MCF 10A (cell line): Measurements from ENCODE around the gene ADAMTS16. TPM values are rescaled to one million over a fixed set of nuclear protein-coding genes. Genes with fewer than 3 reads are reported as not detected.

Source experiments
- BruUV-seq: library from RNA; stranded (reverse); fragments of 400-500 nt; replicated peaks from 2 replicates; lab custom pipeline; 2021; lab: Mats Ljungman, UMichigan
- CTCF ChIA-PET: fragments of 300-600 bp; sonication (Branson Sonifier 250); formaldehyde crosslinking; extraction: SDS; loops from one replicate; lab custom pipeline; 2021; ENCODE audit warnings: antibody characterized with exemption, inconsistent platforms; lab: Yijun Ruan, JAX
- POLR2A ChIA-PET: fragments of 300-600, 350-650 bp; sonication (Branson Sonifier 250); formaldehyde crosslinking; extraction: SDS; loops from one replicate; lab custom pipeline; 2020; ENCODE audit warnings: antibody characterized with exemption, inconsistent platforms; lab: Yijun Ruan, JAX
- DNase-seq: peaks from one replicate; pipeline ENCODE4 v3.0.0-alpha.2; 2018; ENCODE audit not compliant: unreplicated experiment
- H3K27ac Mint-ChIP-seq: one replicate; pipeline ENCODE4 v1.8.0; 2022; ENCODE audit warnings: mild to moderate bottlenecking, low read depth, mixed read lengths; ENCODE audit not compliant: unreplicated experiment
- H3K27me3 Mint-ChIP-seq: one replicate; pipeline ENCODE4 v1.8.0; 2022; ENCODE audit warnings: mixed read lengths; ENCODE audit not compliant: insufficient read depth, unreplicated experiment
- H3K36me3 Mint-ChIP-seq: one replicate; pipeline ENCODE4 v1.8.0; 2022; ENCODE audit warnings: mild to moderate bottlenecking, moderate library complexity, mixed read lengths; ENCODE audit not compliant: insufficient read depth, unreplicated experiment
- H3K4me1 Mint-ChIP-seq: one replicate; pipeline ENCODE4 v1.8.0; 2022; ENCODE audit warnings: mixed read lengths; ENCODE audit not compliant: insufficient read depth, unreplicated experiment
- H3K4me3 Mint-ChIP-seq: one replicate; pipeline ENCODE4 v1.8.0; 2022; ENCODE audit warnings: mild to moderate bottlenecking, moderate library complexity, mixed read lengths; ENCODE audit not compliant: unreplicated experiment
- H3K9me3 Mint-ChIP-seq: one replicate; pipeline ENCODE4 v1.8.0; 2022; ENCODE audit warnings: mixed read lengths; ENCODE audit not compliant: unreplicated experiment
- intact Hi-C: fragments of 100-400 bp; cut with micrococcal nuclease; formaldehyde crosslinking; loops from 2 replicates; pipeline ENCODE4 v1.14.1; 2022
- total RNA-seq: library from RNA; stranded (reverse); gene quantifications from 2 replicates; pipeline ENCODE4 v1.2.3, GENCODE V29; 2022
- TF ChIP-seq, protein P1 (sequence below): fragments of 200-600 bp; IDR thresholded peaks from one replicate; pipeline ENCODE4 v1.8.0; 2022; ENCODE audit warnings: antibody characterized with exemption, mild to moderate bottlenecking; ENCODE audit not compliant: unreplicated experiment

ADAMTS16 gene
- total RNA-seq, 1 experiment from 2014 or later, result not detected

DNA sequence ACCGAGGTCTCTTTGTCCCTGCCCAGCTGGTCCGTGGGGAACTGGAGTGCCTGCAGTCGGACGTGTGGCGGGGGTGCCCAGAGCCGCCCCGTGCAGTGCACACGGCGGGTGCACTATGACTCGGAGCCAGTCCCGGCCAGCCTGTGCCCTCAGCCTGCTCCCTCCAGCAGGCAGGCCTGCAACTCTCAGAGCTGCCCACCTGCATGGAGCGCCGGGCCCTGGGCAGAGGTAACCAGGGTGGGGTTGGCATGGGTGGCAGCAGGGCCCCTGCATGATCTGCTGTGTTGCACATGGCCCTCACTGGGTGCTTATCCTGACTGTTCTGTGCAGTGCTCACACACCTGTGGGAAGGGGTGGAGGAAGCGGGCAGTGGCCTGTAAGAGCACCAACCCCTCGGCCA, 163.1 kb downstream of the ADAMTS16 start:
- BruUV-seq, result no TSS peak
- TF ChIP-seq, protein P1, sequence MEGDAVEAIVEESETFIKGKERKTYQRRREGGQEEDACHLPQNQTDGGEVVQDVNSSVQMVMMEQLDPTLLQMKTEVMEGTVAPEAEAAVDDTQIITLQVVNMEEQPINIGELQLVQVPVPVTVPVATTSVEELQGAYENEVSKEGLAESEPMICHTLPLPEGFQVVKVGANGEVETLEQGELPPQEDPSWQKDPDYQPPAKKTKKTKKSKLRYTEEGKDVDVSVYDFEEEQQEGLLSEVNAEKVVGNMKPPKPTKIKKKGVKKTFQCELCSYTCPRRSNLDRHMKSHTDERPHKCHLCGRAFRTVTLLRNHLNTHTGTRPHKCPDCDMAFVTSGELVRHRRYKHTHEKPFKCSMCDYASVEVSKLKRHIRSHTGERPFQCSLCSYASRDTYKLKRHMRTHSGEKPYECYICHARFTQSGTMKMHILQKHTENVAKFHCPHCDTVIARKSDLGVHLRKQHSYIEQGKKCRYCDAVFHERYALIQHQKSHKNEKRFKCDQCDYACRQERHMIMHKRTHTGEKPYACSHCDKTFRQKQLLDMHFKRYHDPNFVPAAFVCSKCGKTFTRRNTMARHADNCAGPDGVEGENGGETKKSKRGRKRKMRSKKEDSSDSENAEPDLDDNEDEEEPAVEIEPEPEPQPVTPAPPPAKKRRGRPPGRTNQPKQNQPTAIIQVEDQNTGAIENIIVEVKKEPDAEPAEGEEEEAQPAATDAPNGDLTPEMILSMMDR, result no peak
- POLR2A ChIA-PET, result no interaction called here
- Mint-ChIP-seq H3K4me3 (no peak overlapping the region), H3K36me3 (no peaks in the 10 kb centered on the region), H3K27me3 (peaks cover 12% of the 10 kb centered on the region), H3K27ac (no peak overlapping the region), H3K4me1 (no peaks in the 10 kb centered on the region), H3K9me3 (no peaks in the 10 kb centered on the region)
- DNase-seq, result no peak
- intact Hi-C loops, result no loop called here
- CTCF ChIA-PET, result no interaction called here

DNA sequence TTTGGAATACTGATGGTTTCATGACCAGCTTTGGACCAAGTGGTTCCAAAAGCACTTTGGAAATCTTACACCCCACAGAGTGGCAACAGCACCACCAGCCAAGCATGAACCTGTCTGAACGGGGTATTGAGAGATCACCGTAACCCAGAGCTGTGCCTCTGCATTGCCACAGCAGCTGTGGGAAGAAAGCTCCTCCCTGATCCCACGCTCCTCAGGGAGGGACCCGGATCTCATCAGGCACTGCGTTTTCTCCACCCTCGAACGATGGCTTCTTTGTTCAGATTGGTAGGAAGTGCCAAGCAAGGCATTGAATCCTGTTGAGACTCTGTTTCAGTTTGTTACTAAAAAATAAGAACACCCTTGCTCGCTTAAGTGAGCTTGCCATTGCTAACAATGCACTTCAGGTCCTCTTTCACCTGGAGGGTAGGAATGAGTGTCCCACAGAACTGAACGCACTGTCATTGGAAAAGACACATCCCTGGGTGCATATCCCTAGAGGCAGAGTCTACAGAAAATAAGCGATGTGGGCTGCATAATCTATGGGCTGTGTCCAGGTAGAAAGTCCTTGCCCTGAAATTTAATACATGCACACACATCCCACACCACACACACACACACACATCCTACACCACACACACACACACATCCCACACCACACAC, 164.4 kb downstream of the ADAMTS16 start:
- POLR2A ChIA-PET, result interaction anchor here (0.8 kb wide), 1 partner anchor 417 kb away, joined by 3 read pairs; no protein-coding TSS in a partner anchor
- Mint-ChIP-seq H3K36me3 (no peaks in the 10 kb centered on the region), H3K4me3 (no peak overlapping the region), H3K4me1 (no peaks in the 10 kb centered on the region), H3K27ac (no peak overlapping the region), H3K27me3 (peaks cover 11% of the 10 kb centered on the region), H3K9me3 (no peaks in the 10 kb centered on the region)
- CTCF ChIA-PET, result interaction anchor here (0.8 kb wide), 1 partner anchor 114 kb away, joined by 3 read pairs; no protein-coding TSS in a partner anchor
- intact Hi-C loops, result no loop called here
- no TSS peak for BruUV-seq
- TF ChIP-seq, protein P1, result no peak
- no peak for DNase-seq

DNA sequence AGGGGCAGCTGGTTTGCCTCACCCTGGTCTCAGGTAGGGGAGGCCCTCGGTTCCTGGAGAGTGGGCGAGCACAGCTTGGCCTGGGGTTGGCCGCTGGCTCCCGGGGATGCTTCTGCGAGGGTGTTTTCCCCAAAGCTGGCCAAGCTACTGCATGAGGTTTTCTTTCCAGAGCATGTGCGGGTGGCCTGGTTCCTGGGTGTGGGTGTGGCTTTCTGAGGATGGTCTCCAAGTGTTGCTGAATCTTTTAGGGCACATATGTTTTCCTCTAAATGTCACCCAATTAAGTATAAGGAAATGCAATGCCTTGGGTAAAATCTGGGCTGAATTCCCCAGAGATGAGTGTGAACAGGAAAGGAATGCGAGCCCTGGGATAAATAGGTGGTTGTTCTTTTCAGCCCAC, 166.6 kb downstream of the ADAMTS16 start:
- H3K27me3 Mint-ChIP-seq, result peaks cover 11% of the 10 kb centered on the region
- ChIA-PET POLR2A (no interaction called here), CTCF (no interaction called here)
- no TSS peak for BruUV-seq
- H3K4me3 Mint-ChIP-seq, result no peak overlapping the region
- H3K36me3 Mint-ChIP-seq, result no peaks in the 10 kb centered on the region
- TF ChIP-seq, protein P1, result no peak
- H3K27ac Mint-ChIP-seq, result no peak overlapping the region
- no peak for DNase-seq
- H3K4me1 Mint-ChIP-seq, result no peaks in the 10 kb centered on the region
- intact Hi-C loops, result no loop called here
- H3K9me3 Mint-ChIP-seq, result no peaks in the 10 kb centered on the region

DNA sequence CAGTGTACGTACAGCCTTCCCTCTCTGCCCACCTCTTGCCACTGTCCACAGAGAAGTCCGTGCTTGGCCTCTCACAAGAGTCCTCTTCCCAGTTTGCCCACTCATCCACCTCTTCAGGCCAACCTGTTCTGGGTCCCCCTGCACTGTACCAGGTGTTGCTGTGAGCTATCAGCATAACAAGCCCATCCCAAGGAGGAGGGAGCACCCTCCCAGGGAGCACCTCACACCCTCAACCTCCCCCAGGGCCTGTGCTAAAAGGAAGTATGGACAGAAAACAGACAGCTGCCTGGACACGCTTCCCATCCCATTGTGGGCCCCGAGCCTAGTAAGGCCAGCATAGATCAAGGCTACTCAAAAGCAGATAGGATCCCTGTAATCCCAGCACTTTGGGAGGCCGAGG, 168.2 kb downstream of the ADAMTS16 start:
- no TSS peak for BruUV-seq
- DNase-seq, result no peak
- H3K27me3 Mint-ChIP-seq, result peaks cover 9% of the 10 kb centered on the region
- TF ChIP-seq, protein P1, result no peak
- ChIA-PET CTCF (no interaction called here), POLR2A (no interaction called here)
- H3K27ac Mint-ChIP-seq, result no peak overlapping the region
- intact Hi-C loops, result no loop called here
- H3K4me1 Mint-ChIP-seq, result no peaks in the 10 kb centered on the region
- no peaks in the 10 kb centered on the region for H3K36me3 Mint-ChIP-seq
- H3K9me3 Mint-ChIP-seq, result no peaks in the 10 kb centered on the region
- H3K4me3 Mint-ChIP-seq, result no peak overlapping the region
